GM21447 (cell line): ENCODE results near the gene TBCK.

Experiments
- ATAC-seq: cut with Tn5 transposase; IDR thresholded peaks from one replicate; pipeline ENCODE4 v1.9.1; 2021; ENCODE audit not compliant: unreplicated experiment

Gene TBCK

DNA sequence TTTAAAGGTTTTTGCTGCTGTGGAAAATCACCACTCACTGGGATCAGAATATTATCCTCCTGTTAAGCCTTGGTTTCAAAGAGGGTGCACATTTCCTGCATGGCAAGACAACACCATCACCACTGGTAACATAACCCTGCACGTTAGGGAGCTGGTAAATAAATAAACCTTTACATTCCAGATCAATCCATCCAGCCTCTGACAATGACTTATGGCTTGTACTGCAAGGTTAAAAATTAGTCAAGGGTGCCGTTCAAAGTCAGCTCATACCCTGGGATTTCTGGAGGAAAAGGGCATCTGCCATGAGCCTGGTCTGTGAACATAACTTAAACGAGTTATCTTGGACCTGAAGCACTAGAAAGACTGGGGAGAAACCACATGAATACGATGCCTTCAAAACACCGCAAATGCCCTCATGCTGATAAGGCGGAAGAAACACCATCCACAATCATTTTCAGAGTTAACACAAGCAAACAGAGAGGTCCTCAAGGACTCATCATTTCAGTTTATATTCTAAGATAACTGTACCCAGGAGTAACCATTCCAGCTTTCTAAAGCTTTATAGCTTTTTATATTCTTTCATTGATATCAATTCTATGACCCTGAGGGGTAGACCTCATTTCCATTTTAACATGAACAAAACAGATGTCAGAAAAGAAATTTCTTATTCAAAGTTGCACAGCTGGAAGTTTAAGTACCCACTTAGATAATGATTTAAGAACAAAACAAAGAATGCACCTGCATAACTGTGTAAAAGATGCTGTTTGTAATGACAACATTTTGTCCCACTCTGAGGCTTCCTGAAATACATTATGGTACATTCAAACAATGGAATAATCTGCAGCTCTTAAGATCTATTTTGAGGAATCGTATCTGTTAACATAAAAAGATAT, 317.6 kb downstream of the TBCK start:
- no peak for ATAC-seq

DNA sequence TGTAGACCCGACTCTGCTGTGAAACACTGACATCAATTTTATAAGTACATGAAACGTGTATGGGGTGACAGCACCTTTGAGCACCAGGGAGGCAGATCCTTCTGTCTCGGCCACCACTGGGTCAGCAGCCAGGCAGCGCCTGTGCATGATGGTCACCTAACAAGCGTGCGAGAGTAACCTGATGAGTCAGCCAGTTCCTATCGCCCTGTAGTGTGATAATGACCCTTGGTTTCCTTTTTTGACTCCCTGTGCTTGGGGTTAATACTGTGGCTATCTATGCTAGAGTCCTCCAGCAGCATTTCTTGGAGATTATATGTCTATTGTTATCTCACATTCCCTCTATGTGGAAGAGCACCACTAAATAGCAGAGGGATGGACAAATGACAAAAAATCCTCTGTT, 319.2 kb downstream of the TBCK start:
- no peak for ATAC-seq

DNA sequence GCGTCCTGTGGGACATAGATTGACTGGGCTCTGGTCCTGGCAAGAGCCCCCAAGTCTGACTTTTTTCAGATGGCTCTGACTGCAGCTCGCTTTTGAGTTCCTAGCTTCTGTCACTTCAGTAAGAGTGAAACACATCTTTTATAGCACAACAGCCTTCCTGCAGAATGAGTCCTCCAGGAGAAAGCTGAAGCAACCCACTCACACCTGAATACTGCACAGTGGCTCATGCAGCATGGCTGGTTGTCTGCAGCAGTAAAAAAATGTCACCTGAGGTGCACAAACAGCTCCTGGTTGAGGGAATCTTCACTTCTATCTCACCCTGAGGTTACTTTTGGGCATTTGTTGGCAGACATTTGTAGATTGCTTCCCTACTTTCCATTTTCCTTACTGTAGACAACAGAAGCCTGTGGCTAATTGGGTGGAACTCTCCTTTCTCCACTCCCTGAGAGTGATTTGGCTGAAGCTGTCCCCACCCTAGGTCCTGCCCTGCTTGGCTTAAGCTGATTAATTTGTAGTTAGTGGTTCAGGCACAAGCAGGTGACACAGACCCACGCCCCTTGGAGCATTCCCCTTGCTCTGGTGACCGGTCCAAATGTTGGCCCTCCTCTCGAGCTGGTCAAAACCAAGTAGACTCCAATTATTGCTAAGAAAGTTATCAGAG, 321.0 kb downstream of the TBCK start:
- ATAC-seq: no peak

DNA sequence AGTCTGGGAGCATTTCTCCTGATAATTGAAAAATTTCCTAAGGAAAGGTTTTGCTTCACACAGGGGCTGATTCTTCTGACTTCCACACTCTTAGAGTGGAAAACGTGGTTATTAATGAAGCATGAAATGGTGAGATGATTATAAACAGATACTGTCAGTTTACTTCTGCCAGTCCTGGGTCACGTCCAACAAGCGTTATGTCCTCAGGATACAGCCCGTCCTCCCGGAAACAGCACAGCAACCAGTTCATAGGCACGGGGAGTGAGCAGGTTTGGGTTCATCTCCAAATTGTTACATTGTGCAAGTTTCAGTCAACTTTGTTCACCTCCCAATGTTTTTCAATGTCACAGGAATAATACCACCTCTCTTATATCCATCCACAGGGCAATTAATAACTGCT, 321.9 kb downstream of the TBCK start:
- ATAC-seq: no peak

DNA sequence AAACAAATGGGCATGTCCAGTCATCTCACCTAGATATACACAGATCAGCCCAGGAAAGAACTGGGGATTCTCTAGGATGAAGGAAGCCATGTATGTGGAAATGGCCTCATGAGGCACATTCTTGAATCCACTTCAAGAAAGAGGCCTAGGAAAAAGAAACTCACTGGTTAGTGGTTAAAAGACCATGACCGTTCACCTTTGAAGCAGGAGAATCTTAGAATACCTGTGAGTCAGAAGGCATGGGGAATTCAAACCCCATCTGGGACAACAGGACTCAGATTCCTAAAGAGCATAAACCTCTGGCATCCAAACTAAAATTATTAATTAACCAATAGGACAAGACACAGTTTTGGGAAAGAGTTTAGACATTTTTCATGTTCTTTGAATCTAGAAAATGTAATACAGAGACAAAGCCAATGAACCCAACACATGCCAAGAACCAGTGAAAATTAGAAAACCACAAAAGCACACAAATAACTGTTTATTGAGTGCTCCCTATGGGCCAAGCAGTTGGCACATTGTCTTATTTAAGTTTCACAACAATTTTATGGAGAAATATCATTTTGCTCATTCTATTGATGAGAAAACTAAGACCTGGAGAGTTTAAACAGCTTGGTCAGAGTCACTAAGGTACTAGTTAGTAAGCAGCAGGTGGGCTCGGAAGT, 323.2 kb downstream of the TBCK start:
- ATAC-seq: no peak

DNA sequence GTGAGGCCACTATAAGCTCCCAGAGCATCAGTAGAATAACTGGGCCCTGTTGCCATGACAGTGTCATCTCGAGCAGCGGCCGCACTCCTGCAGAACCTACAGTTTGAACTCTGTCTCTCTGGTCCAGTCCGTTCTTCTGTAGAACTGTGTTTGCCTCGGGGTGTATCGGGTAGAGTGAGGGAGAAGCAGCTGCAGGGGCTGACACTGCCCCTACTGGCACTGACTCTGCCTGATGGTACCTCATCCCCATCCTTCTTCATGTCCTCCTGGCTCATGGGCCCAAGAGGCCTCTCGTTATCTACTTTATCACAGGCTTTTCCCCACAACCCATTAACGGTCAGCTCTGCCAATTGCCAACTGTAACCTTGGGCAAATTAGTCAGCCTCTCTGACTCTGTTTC, 324.3 kb downstream of the TBCK start:
- ATAC-seq: no peak
